Right lobe of liver (tissue), 6 donors: ENCODE measurements around the gene TMEM121. TPM values are rescaled to one million over a fixed set of nuclear protein-coding genes. Genes with fewer than 3 reads are reported as not detected.
A peak's percentile ranks its signal among the peaks of the same experiment; 100 is the strongest.

Experiments
- ATAC-seq, 4 donors: fragments of 200-7000 bp; cut with Tn5 transposase; one replicate each; pipeline ENCODE4 v1.9.1; 2020; ENCODE audit warnings: mild to moderate bottlenecking in 4 of 4, moderate library complexity in 4 of 4
- DNase-seq, 3 donors: peaks; one replicate each; pipeline ENCODE4 v3.0.0-alpha.2; 2020
- H3K27ac ChIP-seq, 3 donors: fragments of 200-600 bp; one replicate each; pipeline ENCODE4 v1.8.0; 2022
- H3K27me3 ChIP-seq, 2 donors: fragments of 200-600 bp; one replicate each; pipeline ENCODE4 v1.8.0; 2022
- H3K36me3 ChIP-seq, 4 donors: fragments of 200-600 bp; sonication (generic) in 1 of 4; one replicate each; pipeline versions ENCODE4 v1.5.1 to v1.8.0; 2017 to 2022; ENCODE audit warnings: control low read depth in 1 of 4
- H3K4me1 ChIP-seq, 4 donors: fragments of 200-600 bp; sonication (generic) in 1 of 4; one replicate each; pipeline versions ENCODE4 v1.5.1 to v1.8.0; 2017 to 2022; ENCODE audit warnings: control low read depth in 1 of 4
- H3K4me3 ChIP-seq, 3 donors: fragments of 200-600 bp; one replicate each; pipeline ENCODE4 v1.8.0; 2022
- H3K9me3 ChIP-seq, 4 donors: fragments of 200-600 bp; sonication (generic) in 1 of 4; one replicate each; pipeline versions ENCODE4 v1.5.1 to v1.8.0; 2017 to 2022; ENCODE audit warnings: control low read depth in 1 of 4
- POLR2A ChIP-seq: fragments of 450-650 bp; IDR thresholded peaks from one replicate; pipeline ENCODE4 v1.6.1; 2017; ENCODE audit warnings: antibody characterized with exemption, mild to moderate bottlenecking
- WGBS: methylation state at CpG from one replicate; pipeline ENCODE4 v1.1.6; 2018; ENCODE audit warnings: low coverage, low lambda C conversion rate; ENCODE audit not compliant: insufficient coverage; ENCODE audit errors: missing lambda C conversion rate; 5-methylcytosine and 5-hydroxymethylcytosine counted together
- intact Hi-C, 2 donors: fragments of 100-400 bp; cut with DNase I; formaldehyde crosslinking; loops; one replicate each; pipeline versions ENCODE4 v1.11.2 to v1.14.1; 2022
- total RNA-seq, 6 experiments: library from RNA; depleted of rRNA in 2 of 6; stranded (reverse); fragments of >200 nt in 2 of 6; fragmentation: NEBNext Ultra II Directional in 3 of 6; extraction: Animal tissue kit (Norgen Biotek cat#: 25700) in 3 of 6; gene quantifications; one replicate each; pipeline versions ENCODE4 v1.1.0 to v1.2.4, GENCODE V29; 2016 to 2023
- TF ChIP-seq, protein P1 (sequence below), 4 donors: fragments of 200-600 bp in 3 of 4; fragments of 450-650 bp in 1 of 4; IDR thresholded peaks; one replicate each; pipeline versions ENCODE4 v1.5.1 to v1.8.0; 2016 to 2022; ENCODE audit warnings: antibody characterized with exemption in 4 of 4, mild to moderate bottlenecking in 2 of 4
- donor health status: DM: no; HTN: yes; CAD: no.
- donor health status: DM: no; HTN: no; CAD: no.
- donor health status: DM: no; HTN: no; CAD: no.
- donor health status: DM: no; HTN: yes; CAD: no.
- donor health status: DM: no; HTN: yes; CAD: no.

The TMEM121 gene
- total RNA-seq, 6 experiments from 2014 or later: 0.74 to 3.2 (median 2.2) TPM

- Histone ChIP-seq H3K27ac (peak overlapping the region in 1 of 3 donors; percentile 86), H3K4me3 (no peak overlapping the region), H3K4me1 (peaks cover 0 to 52% (median 23%) of the 10 kb centered on the region in 4 donors), H3K36me3 (no peaks in the 10 kb centered on the region), H3K27me3 (no peaks in the 10 kb centered on the region), H3K9me3 (no peaks in the 10 kb centered on the region)
- DNase-seq (peak in 2 of 3 donors; percentile 48 to 53), ATAC-seq (no peak)
- TF ChIP-seq POLR2A: no peak
- TF ChIP-seq, protein P1, sequence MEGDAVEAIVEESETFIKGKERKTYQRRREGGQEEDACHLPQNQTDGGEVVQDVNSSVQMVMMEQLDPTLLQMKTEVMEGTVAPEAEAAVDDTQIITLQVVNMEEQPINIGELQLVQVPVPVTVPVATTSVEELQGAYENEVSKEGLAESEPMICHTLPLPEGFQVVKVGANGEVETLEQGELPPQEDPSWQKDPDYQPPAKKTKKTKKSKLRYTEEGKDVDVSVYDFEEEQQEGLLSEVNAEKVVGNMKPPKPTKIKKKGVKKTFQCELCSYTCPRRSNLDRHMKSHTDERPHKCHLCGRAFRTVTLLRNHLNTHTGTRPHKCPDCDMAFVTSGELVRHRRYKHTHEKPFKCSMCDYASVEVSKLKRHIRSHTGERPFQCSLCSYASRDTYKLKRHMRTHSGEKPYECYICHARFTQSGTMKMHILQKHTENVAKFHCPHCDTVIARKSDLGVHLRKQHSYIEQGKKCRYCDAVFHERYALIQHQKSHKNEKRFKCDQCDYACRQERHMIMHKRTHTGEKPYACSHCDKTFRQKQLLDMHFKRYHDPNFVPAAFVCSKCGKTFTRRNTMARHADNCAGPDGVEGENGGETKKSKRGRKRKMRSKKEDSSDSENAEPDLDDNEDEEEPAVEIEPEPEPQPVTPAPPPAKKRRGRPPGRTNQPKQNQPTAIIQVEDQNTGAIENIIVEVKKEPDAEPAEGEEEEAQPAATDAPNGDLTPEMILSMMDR (IDR thresholded peaks at IDR 0.05): no peak
- intact Hi-C loops: no loop called here
- WGBS: no CpG with 5 or more reads among the region's 20 CpGs
Observed at GRCh38 chr14:105492971-105493871, 33.2 kb upstream of the TMEM121 start.

- peaks cover 0 to 3% (median 0%) of the 10 kb centered on the region in 4 donors for H3K36me3 ChIP-seq
- ATAC-seq (no peak), DNase-seq (peak in 1 of 3 donors; percentile 48)
- WGBS: 80% methylated on average over 2 of the region's 16 CpGs
- no peak overlapping the region for H3K4me3 ChIP-seq
- H3K27ac ChIP-seq: no peak overlapping the region
- TF ChIP-seq POLR2A: no peak
- intact Hi-C loops: no loop called here
- H3K9me3 ChIP-seq: no peaks in the 10 kb centered on the region
- H3K27me3 ChIP-seq: no peaks in the 10 kb centered on the region
- H3K4me1 ChIP-seq: peaks cover 0 to 53% (median 23%) of the 10 kb centered on the region in 4 donors
Observed at GRCh38 chr14:105493921-105494605, 32.3 kb upstream of the TMEM121 start.

DNA sequence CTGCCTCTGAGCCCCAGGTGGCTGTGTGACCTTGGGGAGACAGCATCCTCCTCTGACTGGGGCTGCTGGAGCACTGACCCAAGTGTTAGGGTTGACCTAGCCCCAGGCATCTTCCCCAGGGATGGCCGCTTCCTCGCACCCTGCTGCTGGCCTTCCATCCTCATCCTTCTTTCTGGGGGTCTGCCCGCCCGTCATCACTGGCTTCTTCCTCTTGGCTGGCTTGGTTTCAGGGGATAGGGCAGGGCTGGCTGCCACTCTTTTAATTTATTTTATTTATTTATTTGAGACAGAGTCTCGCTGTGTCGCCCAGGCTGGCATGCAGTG, 31.8 kb upstream of the TMEM121 start:
- ATAC-seq: no peak
- WGBS: 96% methylated on average over 4 of the region's 6 CpGs

DNA sequence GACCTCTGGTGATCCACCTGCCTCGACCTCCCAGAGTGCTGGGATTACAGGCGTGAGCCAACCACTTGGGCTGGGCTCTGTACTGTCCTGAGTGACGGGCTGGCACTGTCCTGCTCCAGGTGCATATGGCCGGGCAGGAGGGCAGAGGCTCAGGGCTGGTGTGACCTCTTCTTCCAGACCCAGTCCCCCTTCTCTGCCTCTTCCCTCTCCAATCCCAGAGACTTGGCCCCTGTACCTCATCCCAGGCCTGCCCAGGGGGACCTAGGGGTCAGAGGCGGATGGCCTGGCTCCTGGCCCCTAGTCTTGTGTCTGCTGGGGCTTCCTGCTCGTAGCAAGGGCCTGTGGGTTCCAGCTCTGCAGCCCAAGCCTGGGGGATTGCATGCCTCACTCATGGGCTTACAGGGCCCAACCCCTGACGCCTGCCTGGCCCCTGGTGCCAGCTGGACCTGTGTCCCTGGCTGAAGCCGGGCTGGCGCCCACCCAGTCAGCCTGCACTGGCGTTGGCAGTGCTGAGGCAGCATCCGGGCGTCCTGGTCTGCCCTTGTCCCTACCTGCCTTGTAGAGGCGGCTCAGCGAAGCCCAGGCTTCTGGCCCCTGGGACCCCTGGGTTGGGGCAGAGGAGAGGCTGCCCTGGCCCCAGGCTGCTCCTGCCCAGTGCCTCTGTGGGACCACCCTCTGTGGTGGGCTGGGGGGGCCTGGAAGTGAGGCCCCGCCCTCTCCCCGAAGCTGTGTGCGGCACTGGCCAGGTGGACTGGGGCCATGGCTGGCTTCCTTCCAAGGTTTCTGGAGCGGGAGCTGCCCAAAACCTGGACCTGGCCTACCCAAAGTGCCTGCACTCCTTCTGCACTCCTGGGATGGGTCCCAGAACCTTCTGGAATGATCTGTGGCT, 31.0 kb upstream of the TMEM121 start:
- H3K27me3 ChIP-seq: no peaks in the 10 kb centered on the region
- DNase-seq (peak; percentile 75 to 96 (median 94)), ATAC-seq (peak; percentile 5 to 33 (median 24))
- peaks cover 0 to 47% (median 23%) of the 10 kb centered on the region in 4 donors for H3K4me1 ChIP-seq
- peak overlapping the region; percentile 47 to 97 (median 88) for H3K27ac ChIP-seq
- intact Hi-C loops: no loop called here
- H3K4me3 ChIP-seq: peak overlapping the region in 2 of 3 donors; percentile 38 to 50
- 40% methylated on average over 2 of the region's 18 CpGs for WGBS
- TF ChIP-seq POLR2A: no peak
- TF ChIP-seq, protein P1 (IDR thresholded peaks at IDR 0.05): no peak
- H3K9me3 ChIP-seq: no peaks in the 10 kb centered on the region
- H3K36me3 ChIP-seq: peaks cover 0 to 3% (median 0%) of the 10 kb centered on the region in 4 donors

More for the DNA sequence above, 31.8 kb upstream of the TMEM121 start:
- DNase-seq: no peak
- Histone ChIP-seq H3K36me3 (peaks cover 0 to 3% (median 0%) of the 10 kb centered on the region in 4 donors), H3K4me3 (no peak overlapping the region), H3K27me3 (no peaks in the 10 kb centered on the region), H3K4me1 (peaks cover 0 to 53% (median 23%) of the 10 kb centered on the region in 4 donors), H3K9me3 (no peaks in the 10 kb centered on the region), H3K27ac (no peak overlapping the region)
- no peak for TF ChIP-seq POLR2A
- TF ChIP-seq, protein P1 (IDR thresholded peaks at IDR 0.05): no peak
- intact Hi-C loops: no loop called here
